Testis (tissue), 3 donors: ENCODE data around the gene FRYL. TPM values are rescaled to one million over a fixed set of nuclear protein-coding genes. Genes with fewer than 3 reads are reported as not detected.

ENCODE experiments used
- DNase-seq: peaks from one replicate; pipeline ENCODE4 v3.0.0-alpha.2; 2019
- H3K27ac ChIP-seq, 2 donors: fragments of 200-600 bp; sonication (generic); one replicate each; pipeline ENCODE4 v1.5.1; 2019
- H3K27me3 ChIP-seq: fragments of 200-600 bp; sonication (generic); one replicate; pipeline ENCODE4 v1.5.1; 2019
- H3K36me3 ChIP-seq: fragments of 200-600 bp; sonication (generic); one replicate; pipeline ENCODE4 v1.5.1; 2017; ENCODE audit warnings: low read depth; ENCODE audit errors: missing control alignments
- H3K4me1 ChIP-seq: fragments of 200-600 bp; sonication (generic); one replicate; pipeline ENCODE4 v1.5.1; 2019
- H3K4me3 ChIP-seq, 2 donors: fragments of 200-600 bp; sonication (generic); one replicate each; pipeline ENCODE4 v1.5.1; 2017 to 2019
- H3K9me3 ChIP-seq: fragments of 200-600 bp; sonication (generic); one replicate; pipeline ENCODE4 v1.5.1; 2017
- CTCF ChIP-seq, 3 experiments: fragments of 450-650 bp in 2 of 3; fragments of 200-600 bp in 1 of 3; sonication (generic) in 1 of 3; IDR thresholded peaks; one replicate each; pipeline ENCODE4 v1.5.1; 2016 to 2019; ENCODE audit warnings: antibody characterized with exemption in 3 of 3, mild to moderate bottlenecking in 2 of 3, moderate library complexity in 1 of 3
- POLR2A ChIP-seq: fragments of 450-650 bp; IDR thresholded peaks from one replicate; pipeline ENCODE4 v1.6.1; 2017; ENCODE audit warnings: antibody characterized with exemption, mild to moderate bottlenecking, moderate library complexity
- WGBS, 2 donors: methylation state at CpG; one replicate each; pipeline ENCODE4 v1.1.5; 2018; 5-methylcytosine and 5-hydroxymethylcytosine counted together
- intact Hi-C: fragments of 100-400 bp; cut with DNase I; formaldehyde crosslinking; loops from one replicate; pipeline ENCODE4 v1.15.1; 2023; ENCODE audit warnings: low total_unique reads
- polyA plus RNA-seq: library from polyadenylated mRNA; stranded (reverse); fragments of 350-450 nt; fragmentation: Illumina TruSeq; extraction: RNeasy Lipid Tissue Mini Kit (QIAGEN cat#74804); gene quantifications from one replicate; pipeline ENCODE4 v1.2.3, GENCODE V29; 2014; ENCODE audit warnings: low read depth, low replicate concordance; ENCODE audit not compliant: insufficient read depth
- total RNA-seq, 2 donors: library from RNA; depleted of rRNA; stranded (reverse); fragments of >200 nt; gene quantifications; one replicate each; pipeline ENCODE4 v1.2.3, GENCODE V29; 2016

Gene FRYL
- total and polyA plus RNA-seq, 3 donors from 2014 or later = 22.5 to 70.6 (median 55.0) TPM

DNA sequence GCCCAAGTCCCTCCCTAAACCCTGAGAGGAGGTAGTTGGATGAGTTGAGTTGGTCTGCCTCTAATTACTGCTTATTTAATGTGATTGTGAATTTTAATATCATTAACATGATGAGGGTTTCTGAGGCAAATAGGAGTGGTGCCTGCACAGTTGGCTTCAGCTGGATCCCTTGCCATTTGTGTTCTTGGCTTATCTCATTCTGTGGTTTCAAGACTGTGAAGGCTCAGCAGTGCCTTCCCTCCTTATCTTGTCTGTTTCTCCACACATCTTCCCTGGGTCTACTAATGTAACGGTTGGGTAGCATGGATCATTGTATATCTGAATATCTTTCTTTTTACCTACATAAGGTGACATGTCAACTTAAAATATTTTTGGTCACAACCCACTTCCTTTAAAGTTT is 298.5 kb downstream of the FRYL start:
- no peak for DNase-seq
- no peaks in the 10 kb centered on the region for H3K36me3 ChIP-seq
- no peak for TF ChIP-seq CTCF (IDR thresholded peaks at IDR 0.05)
- TF ChIP-seq POLR2A = no peak
- no peak overlapping the region for H3K27ac ChIP-seq
- intact Hi-C loops = no loop called here
- no peaks in the 10 kb centered on the region for H3K9me3 ChIP-seq
- H3K27me3 ChIP-seq = no peaks in the 10 kb centered on the region
- peaks cover 3% of the 10 kb centered on the region for H3K4me1 ChIP-seq
- WGBS, 2 donors = 63 to 82% methylated on average over 1 of the region's 1 CpG
- no peak overlapping the region for H3K4me3 ChIP-seq

DNA sequence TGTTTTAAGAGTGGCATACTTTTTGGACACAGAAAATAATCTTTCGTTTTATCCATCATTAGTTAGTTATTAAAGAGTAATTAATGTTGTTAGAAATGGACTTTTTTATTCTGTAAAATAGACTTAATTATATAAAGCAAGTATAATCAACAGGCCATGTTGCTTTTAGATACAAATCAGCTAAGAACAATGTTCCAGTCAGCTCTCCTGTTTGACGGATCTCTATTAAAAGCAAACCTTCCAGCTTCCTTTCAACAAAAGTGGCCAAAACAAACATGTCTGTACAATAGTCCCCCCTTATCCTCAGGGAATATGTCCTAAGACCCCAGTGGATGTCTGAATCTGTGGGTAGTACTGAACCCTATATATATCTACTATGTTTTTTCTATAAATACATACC is 301.8 kb downstream of the FRYL start:
- 82 to 83% methylated on average over 2 of the region's 2 CpGs for WGBS, 2 donors
- H3K4me1 ChIP-seq = no peaks in the 10 kb centered on the region
- no peak for DNase-seq
- H3K9me3 ChIP-seq = no peaks in the 10 kb centered on the region
- TF ChIP-seq CTCF (IDR thresholded peaks at IDR 0.05) (no peak), POLR2A (no peak)
- no peaks in the 10 kb centered on the region for H3K36me3 ChIP-seq
- H3K27me3 ChIP-seq = no peaks in the 10 kb centered on the region
- H3K27ac ChIP-seq = no peak overlapping the region
- H3K4me3 ChIP-seq = no peak overlapping the region
- intact Hi-C loops = no loop called here

DNA sequence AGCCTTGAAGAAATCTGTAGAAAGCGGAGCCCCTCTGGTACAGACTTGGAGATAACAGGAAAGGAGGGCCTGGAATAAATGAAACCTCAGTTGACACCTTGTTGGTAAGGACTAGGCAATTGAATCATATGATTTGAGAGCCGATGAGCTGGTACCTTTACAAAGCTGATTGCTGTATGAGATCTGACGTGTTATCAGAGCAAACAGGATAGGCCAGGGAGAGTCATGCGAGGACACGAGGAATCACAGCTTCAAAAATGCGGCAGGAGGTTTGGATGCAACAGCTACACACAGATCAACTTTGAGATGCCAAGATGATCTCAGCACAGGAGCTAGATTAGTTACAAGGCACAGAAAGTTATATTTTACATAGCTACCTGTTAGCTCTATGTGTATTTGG is 304.3 kb downstream of the FRYL start:
- TF ChIP-seq CTCF (IDR thresholded peaks at IDR 0.05) (no peak), POLR2A (no peak)
- DNase-seq = no peak
- Histone ChIP-seq H3K27me3 (no peaks in the 10 kb centered on the region), H3K9me3 (no peaks in the 10 kb centered on the region), H3K4me1 (no peaks in the 10 kb centered on the region), H3K36me3 (no peaks in the 10 kb centered on the region), H3K4me3 (no peak overlapping the region), H3K27ac (no peak overlapping the region)
- WGBS, 2 donors = 86 to 94% methylated on average over 6 of the region's 6 CpGs
- intact Hi-C loops = no loop called here

DNA sequence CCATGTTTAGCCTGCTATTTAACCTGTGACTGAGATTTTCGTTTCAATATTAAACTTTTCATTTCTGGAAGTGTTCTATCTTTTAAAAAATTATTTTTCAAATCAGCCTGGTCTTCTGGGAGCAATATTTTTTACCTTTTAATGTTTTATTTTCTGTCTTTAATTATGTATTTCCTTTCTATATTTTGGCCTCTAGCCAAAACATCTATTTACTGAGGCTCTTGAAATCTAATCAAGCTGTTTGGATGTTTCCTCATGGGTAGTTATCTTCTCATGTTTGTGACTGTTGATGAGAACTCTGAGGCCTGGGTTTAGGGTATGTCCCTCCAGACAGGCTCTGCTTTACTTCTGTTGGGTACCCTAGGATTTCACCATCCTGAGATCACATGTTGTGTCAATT is 307.3 kb downstream of the FRYL start:
- WGBS, 2 donors = 79 to 80% methylated on average over 1 of the region's 1 CpG
- intact Hi-C loops = no loop called here
- TF ChIP-seq POLR2A (no peak), CTCF (IDR thresholded peaks at IDR 0.05) (no peak)

GRCh38 chr4:48470570-48470969 is 309.5 kb downstream of the FRYL start:
- intact Hi-C loops = no loop called here
- no peak for TF ChIP-seq CTCF (IDR thresholded peaks at IDR 0.05)
- TF ChIP-seq POLR2A = no peak
- no peak for DNase-seq
- H3K36me3 ChIP-seq = no peaks in the 10 kb centered on the region
- H3K4me3 ChIP-seq = no peak overlapping the region
- no peak overlapping the region for H3K27ac ChIP-seq
- H3K9me3 ChIP-seq = no peaks in the 10 kb centered on the region
- H3K4me1 ChIP-seq = no peaks in the 10 kb centered on the region
- no peaks in the 10 kb centered on the region for H3K27me3 ChIP-seq
- 39 to 51% methylated on average over 2 of the region's 2 CpGs for WGBS, 2 donors

More for the DNA sequence above, 307.3 kb downstream of the FRYL start:
- H3K4me1 ChIP-seq = no peaks in the 10 kb centered on the region
- no peaks in the 10 kb centered on the region for H3K27me3 ChIP-seq
- DNase-seq = no peak
- H3K9me3 ChIP-seq = no peaks in the 10 kb centered on the region
- H3K4me3 ChIP-seq = no peak overlapping the region
- no peaks in the 10 kb centered on the region for H3K36me3 ChIP-seq
- H3K27ac ChIP-seq = no peak overlapping the region
